Activated CD4-positive, alpha-beta T cell treated with anti-CD3 and anti-CD28 coated beads for 4 hours (primary cell): Measurements from ENCODE around the gene PLEKHN1.

Source experiments
- DNase-seq, 2 donors: peaks; one replicate each; pipeline ENCODE4 v3.0.0-alpha.2; 2020

The PLEKHN1 gene

GRCh38 chr1:929712-930632 lies 36.3 kb upstream of the PLEKHN1 start:
- no peak for DNase-seq

DNA sequence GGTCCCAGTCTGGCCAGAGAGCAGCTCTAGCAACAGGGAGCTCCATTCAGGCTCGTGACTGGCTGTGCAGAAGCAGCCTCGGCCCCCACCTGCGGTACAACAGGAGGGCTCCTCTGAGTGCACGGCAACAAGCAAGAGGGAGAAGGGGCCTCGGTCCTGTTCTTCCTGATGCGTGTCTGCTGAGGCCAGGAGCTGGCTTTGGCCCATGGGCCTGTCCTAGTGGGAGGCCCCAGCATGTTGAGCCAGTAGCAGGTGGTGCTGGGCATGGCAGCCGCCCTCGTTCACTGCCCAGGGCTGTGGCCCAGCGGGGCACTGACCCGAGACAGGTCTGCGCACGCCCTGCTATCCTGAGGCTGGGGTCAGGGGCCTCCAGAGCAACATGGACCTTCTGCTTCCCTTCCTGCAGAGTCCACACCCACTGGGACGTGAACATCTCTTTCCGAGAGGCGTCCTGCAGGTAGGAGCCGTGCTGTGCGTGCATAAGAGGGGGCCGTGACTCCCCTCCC lies 35.6 kb upstream of the PLEKHN1 start:
- DNase-seq: no peak

DNA sequence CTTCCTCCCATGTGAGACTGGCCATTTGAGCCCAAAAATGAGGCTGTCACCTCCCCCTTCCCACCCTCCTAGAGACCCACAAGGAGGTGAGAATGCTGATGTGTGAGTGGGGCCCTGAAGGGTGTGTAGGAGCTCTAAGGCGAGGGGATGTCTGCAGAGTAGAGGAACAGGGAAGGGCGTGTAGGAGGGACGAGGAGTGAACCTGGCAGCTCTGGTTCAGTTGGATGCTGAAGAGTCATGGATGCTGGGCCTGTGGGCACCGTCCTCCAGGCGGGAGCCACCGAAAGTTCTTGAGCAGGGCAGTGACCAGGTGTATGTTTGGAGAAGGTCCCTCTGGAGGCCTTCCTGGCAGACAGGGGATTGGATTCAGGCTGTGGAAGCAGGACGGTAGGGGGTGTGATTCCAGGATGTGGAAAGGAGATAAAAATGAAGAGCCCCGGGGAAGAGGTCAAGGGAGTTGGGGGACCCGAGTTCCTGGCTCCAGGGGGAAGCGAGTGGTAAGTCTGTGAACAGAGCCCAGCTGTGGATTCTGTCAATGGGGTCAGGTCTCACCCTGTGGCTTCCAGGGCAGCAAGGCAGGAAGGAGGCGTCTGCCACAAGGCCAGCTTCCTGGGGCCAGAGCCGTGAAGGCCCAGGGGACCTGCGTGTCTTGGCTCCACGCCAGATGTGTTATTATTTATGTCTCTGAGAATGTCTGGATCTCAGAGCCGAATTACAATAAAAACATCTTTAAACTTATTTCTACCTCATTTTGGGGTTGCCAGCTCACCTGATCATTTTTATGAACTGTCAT lies 34.7 kb upstream of the PLEKHN1 start:
- DNase-seq: no peak

GRCh38 chr1:932173-932510 lies 34.1 kb upstream of the PLEKHN1 start:
- DNase-seq: no peak

DNA sequence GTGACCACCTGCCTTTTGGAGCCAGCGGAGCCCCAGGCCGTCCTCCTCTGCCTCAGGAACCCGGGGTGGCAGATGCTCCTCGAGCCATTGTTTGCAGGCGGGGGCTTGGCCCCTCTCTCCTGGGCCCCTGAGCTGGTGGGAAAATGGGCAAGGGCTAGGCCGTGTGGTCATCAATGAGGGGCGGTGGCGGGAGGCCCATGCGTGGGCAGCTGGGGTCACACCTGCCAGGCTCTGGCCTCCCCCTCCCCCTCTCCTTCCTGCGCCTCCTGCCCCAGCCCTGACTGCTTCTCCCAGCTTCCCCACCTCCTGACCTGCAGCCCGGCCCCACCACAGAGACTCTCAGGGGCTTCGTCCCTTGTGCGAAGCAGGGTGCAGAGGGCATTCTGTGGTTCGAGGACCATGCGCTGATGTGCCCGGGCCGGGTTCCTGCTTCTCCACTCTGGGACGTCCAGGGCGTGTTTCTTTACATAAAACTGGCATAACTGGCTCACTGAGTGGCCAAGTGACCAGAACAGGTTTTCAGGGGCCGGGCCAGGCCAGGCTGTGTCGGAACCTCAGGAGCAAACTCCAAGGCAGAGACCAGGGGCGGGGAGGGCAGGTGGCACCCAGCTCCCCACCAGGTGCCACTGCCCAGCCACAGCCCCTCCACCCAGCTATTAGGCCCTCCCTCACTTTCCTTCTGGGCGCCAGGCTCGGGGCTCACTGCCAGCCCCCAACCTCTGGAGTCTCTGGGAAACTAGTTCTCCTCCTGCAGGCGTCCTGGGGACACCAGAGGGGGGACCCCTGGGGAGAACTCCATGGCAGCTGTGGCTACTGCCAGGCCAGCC lies 33.3 kb upstream of the PLEKHN1 start:
- DNase-seq: no peak

- DNase-seq: no peak
These were observed 32.7 kb upstream of the PLEKHN1 start for GRCh38 chr1:933603-933940.

GRCh38 chr1:934991-935750 lies 31.1 kb upstream of the PLEKHN1 start:
- peak in 1 of 2 donors; percentile 30 for DNase-seq

- DNase-seq: no peak
These were observed 30.5 kb upstream of the PLEKHN1 start for GRCh38 chr1:935751-936231.

DNA sequence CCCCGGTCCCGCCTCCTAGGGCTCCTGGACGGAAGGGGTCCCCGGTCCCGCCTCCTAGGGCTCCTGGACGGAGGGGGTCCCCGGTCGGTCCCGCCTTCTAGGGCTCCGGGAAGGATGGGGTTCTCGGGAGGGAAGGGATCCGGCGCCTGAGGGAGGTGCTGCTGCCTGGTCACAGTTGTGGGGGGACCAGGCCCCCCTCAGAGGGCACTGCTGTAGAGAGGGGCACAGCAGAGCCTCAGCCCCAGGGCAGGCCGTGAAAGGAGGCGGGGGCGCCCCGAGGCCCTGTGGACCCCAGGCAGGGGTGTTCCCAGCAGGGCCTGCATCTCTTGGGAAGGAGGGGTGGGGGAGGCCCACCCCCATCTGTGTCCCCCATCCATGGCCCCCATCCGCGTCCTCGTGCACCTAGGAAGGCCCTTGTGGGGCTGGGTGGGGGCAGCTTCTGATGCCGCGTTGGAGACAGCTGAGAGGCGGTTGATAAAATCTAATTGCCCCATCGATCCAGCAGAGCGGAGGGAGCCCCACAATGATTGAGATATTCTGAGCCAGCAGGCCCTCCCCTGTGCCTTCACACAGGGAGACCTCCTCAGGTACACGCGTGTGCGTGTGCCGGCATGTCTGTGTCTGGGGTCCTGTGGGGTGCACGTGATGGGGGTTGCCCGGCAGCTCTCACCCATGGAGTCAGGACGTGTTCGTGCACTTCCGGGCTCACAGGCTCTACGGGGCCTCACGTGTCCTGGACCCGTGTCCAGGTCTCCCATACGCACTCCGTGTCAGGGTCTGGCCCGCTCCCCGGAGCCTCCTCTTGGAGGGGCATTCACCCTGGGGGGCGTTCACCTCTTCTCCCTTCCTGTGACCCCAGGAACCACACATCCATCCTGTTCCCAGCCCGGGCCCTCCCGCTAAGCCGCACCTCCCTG lies 29.7 kb upstream of the PLEKHN1 start:
- no peak for DNase-seq

GRCh38 chr1:937521-937920 lies 28.8 kb upstream of the PLEKHN1 start:
- DNase-seq: no peak

- no peak for DNase-seq
These were observed 28.1 kb upstream of the PLEKHN1 start for GRCh38 chr1:938088-938683.

GRCh38 chr1:938711-939489 lies 27.4 kb upstream of the PLEKHN1 start:
- DNase-seq: no peak

DNA sequence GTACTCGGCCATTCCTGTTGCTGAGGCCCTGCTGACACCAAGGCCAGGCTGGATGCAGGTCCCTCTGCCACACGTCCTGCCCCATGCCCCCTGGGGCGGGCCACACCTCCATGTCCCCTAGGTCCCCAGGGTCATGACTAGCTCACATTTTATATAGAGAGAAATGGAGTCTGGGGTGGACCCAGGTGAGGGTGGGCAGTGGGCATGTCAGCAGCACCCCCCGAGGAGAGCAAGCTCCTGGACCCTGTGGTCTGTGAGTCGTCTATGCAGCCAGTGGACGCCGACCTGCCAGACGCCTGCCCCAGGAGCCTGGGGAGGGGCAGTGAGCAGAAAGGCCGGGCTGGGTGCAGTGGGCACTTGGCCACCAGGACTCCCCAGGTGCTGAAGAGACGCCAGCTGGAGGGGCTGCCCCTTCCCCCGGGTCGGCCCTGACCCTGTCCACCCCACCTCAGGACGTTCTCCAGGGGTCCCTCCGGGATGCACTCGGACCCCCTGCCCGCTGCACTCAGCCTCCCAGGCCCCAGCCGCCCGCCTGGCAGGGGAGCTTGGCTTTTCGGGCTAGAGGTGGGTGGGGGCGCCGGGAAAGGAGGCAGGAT lies 26.7 kb upstream of the PLEKHN1 start:
- DNase-seq: no peak

- no peak for DNase-seq
These were observed 25.9 kb upstream of the PLEKHN1 start for GRCh38 chr1:940107-941014.

- DNase-seq: no peak
These were observed 25.2 kb upstream of the PLEKHN1 start for GRCh38 chr1:941015-941587.

GRCh38 chr1:941588-942383 lies 24.5 kb upstream of the PLEKHN1 start:
- no peak for DNase-seq

DNA sequence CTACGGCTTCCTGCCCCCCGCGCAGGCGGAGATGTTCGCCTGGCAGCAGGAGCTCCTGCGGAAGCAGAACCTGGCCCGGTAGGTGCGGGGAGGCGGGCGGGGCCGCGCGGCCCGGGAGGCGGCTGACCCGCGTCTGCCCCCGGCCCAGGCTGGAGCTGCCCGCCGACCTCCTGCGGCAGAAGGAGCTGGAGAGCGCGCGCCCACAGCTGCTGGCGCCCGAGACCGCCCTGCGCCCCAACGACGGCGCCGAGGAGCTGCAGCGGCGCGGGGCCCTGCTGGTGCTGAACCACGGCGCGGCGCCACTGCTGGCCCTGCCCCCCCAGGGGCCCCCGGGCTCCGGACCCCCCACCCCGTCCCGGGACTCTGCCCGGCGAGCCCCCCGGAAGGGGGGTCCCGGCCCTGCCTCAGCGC lies 23.9 kb upstream of the PLEKHN1 start:
- no peak for DNase-seq
